OCI-LY7 (cell line): ENCODE measurements around the gene PICALM. TPM values are rescaled to one million over a fixed set of nuclear protein-coding genes. Genes with fewer than 3 reads are reported as not detected.

Experiments used
- BruUV-seq: library from RNA; stranded (reverse); fragments of 400-500 nt; replicated peaks from 2 replicates; lab custom pipeline; 2021; lab: Mats Ljungman, UMichigan
- CTCF ChIA-PET: fragments of 300-600 bp; sonication (Branson Sonifier 250); formaldehyde crosslinking; loops from one replicate; lab custom pipeline; 2022; ENCODE audit warnings: antibody characterized with exemption; ENCODE audit not compliant: unreplicated experiment; lab: Charles Lee
- POLR2A ChIA-PET: fragments of 300-600 bp; sonication (Branson Sonifier 250); formaldehyde crosslinking; loops from one replicate; lab custom pipeline; 2022; ENCODE audit warnings: antibody characterized with exemption; lab: Charles Lee
- DNase-seq: peaks from one replicate; pipeline ENCODE4 v3.0.0-alpha.2; 2015; ENCODE audit warnings: low spot score
- H2AFZ ChIP-seq: fragments of 200-600 bp; sonication (generic), shearing (Covaris generic); 2 replicates; pipeline ENCODE4 v1.6.1; 2014; ENCODE audit warnings: mild to moderate bottlenecking, antibody characterized with exemption, low read length, moderate library complexity
- H3K27ac ChIP-seq: fragments of 200-600 bp; sonication (generic); 2 replicates; pipeline ENCODE4 v1.5.1; 2014; ENCODE audit warnings: mixed run types, low read depth, mild to moderate bottlenecking, moderate library complexity, low read length, inconsistent platforms; ENCODE audit not compliant: poor library complexity, severe bottlenecking
- H3K36me3 ChIP-seq: fragments of 200-600 bp; sonication (generic); 2 replicates; pipeline ENCODE4 v1.6.1; 2014; ENCODE audit warnings: mild to moderate bottlenecking, antibody characterized with exemption, low read length, moderate library complexity, mixed read lengths; ENCODE audit not compliant: insufficient read depth
- H3K4me1 ChIP-seq: fragments of 200-600 bp; sonication (generic); 2 replicates; pipeline ENCODE4 v1.5.1; 2014; ENCODE audit warnings: mild to moderate bottlenecking, low read length; ENCODE audit not compliant: insufficient read depth, poor library complexity, severe bottlenecking
- H3K4me2 ChIP-seq: fragments of 200-600 bp; sonication (generic); 2 replicates; pipeline ENCODE4 v1.6.1; 2014; ENCODE audit warnings: mild to moderate bottlenecking, low read length
- H3K4me3 ChIP-seq: fragments of 200-600 bp; sonication (generic); 2 replicates; pipeline ENCODE4 v1.5.1; 2014; ENCODE audit warnings: mild to moderate bottlenecking, low read depth, low read length; ENCODE audit not compliant: poor library complexity, severe bottlenecking
- H3K79me2 ChIP-seq: fragments of 200-600 bp; sonication (generic); 2 replicates; pipeline ENCODE4 v1.6.1; 2016; ENCODE audit warnings: low read depth, mild to moderate bottlenecking, low read length, moderate library complexity, mixed read lengths; ENCODE audit not compliant: insufficient read depth
- H3K9me2 ChIP-seq: fragments of 200-600 bp; sonication (generic); 2 replicates; pipeline ENCODE4 v1.6.1; 2016; ENCODE audit warnings: mild to moderate bottlenecking, low read length, mixed read lengths; ENCODE audit not compliant: insufficient read depth
- H3K9me3 ChIP-seq: fragments of 200-600 bp; sonication (generic); 2 replicates; pipeline ENCODE4 v1.6.1; 2014; ENCODE audit warnings: mild to moderate bottlenecking, mixed run types, low read length, mixed read lengths
- H4K20me1 ChIP-seq: fragments of 200-600 bp; sonication (generic); 2 replicates; pipeline ENCODE4 v1.6.1; 2014; ENCODE audit warnings: mild to moderate bottlenecking, antibody characterized with exemption, low read length, moderate library complexity, mixed read lengths; ENCODE audit not compliant: insufficient read depth
- CTCF ChIP-seq: fragments of 200-600 bp; sonication (generic); conservative IDR thresholded peaks from 2 replicates; pipeline ENCODE4 v1.5.1; 2014; ENCODE audit warnings: mild to moderate bottlenecking, antibody characterized with exemption, low read length, moderate library complexity, mixed read lengths
- EZH2phosphoT487 ChIP-seq: fragments of 200-600 bp; sonication (generic); IDR thresholded peaks from 2 replicates; pipeline ENCODE4 v1.6.1; 2018; ENCODE audit warnings: low read depth, borderline replicate concordance, mild to moderate bottlenecking, mixed run types, antibody characterized with exemption, low read length, moderate library complexity, mixed read lengths
- intact Hi-C: fragments of 100-400 bp; cut with micrococcal nuclease; formaldehyde crosslinking; loops from one replicate; pipeline ENCODE4 v1.10.0; 2022; ENCODE audit not compliant: unreplicated experiment
- total RNA-seq, 2 experiments: library from RNA; depleted of rRNA in 1 of 2; stranded (reverse); fragments of >200 nt in 1 of 2; shearing (Covaris generic) in 1 of 2; gene quantifications; 2 replicates each; pipeline ENCODE4 v1.2.3, GENCODE V29; 2014 to 2022

The PICALM gene
- total RNA-seq, 2 experiments from 2014 or later = 77.9 to 108 TPM

- intact Hi-C loops = no loop called here
- POLR2A ChIA-PET = no interaction called here
- CTCF ChIA-PET = no interaction called here
- peak; percentile 33 for DNase-seq
- H3K79me2 ChIP-seq = no peaks in the 10 kb centered on the region
- H4K20me1 ChIP-seq = no peaks in the 10 kb centered on the region
- no peaks in the 10 kb centered on the region for H3K9me3 ChIP-seq
- H2AFZ ChIP-seq = 0 out of 2 replicates have a peak overlapping the region, but pooled peaks have one; percentile 33
- no peaks in the 10 kb centered on the region for H3K4me1 ChIP-seq
- peak overlapping the region; percentile 39; the same call in 1 of the 2 replicates for H3K4me2 ChIP-seq
- no peaks in the 10 kb centered on the region for H3K36me3 ChIP-seq
- no TSS peak for BruUV-seq
- H3K4me3 ChIP-seq = no peak overlapping the region
- H3K9me2 ChIP-seq = no peaks in the 10 kb centered on the region
- TF ChIP-seq EZH2phosphoT487 (no peak), CTCF (no peak)
- no peak overlapping the region for H3K27ac ChIP-seq
Observed at GRCh38 chr11:86099874-86100273, 31.0 kb upstream of the PICALM start.

GRCh38 chr11:86097980-86098379 is 29.1 kb upstream of the PICALM start:
- H2AFZ ChIP-seq = no peak overlapping the region
- no peaks in the 10 kb centered on the region for H4K20me1 ChIP-seq
- DNase-seq = no peak
- H3K9me3 ChIP-seq = no peaks in the 10 kb centered on the region
- H3K9me2 ChIP-seq = no peaks in the 10 kb centered on the region
- ChIA-PET CTCF (no interaction called here), POLR2A (interaction anchor here (0.6 to 1.3 kb wide), 3 partner anchors 10 to 56 kb away, joined by 3 to 4 read pairs (median 3); no protein-coding TSS in a partner anchor)
- TF ChIP-seq CTCF = no peak
- intact Hi-C loops = no loop called here
- H3K27ac ChIP-seq = no peak overlapping the region
- BruUV-seq = no TSS peak
- no peaks in the 10 kb centered on the region for H3K79me2 ChIP-seq
- no peak overlapping the region for H3K4me2 ChIP-seq
- H3K4me1 ChIP-seq = no peaks in the 10 kb centered on the region
- H3K4me3 ChIP-seq = no peak overlapping the region
- H3K36me3 ChIP-seq = no peaks in the 10 kb centered on the region

- Histone ChIP-seq H3K9me2 (no peaks in the 10 kb centered on the region), H3K27ac (no peak overlapping the region), H4K20me1 (no peaks in the 10 kb centered on the region), H3K9me3 (no peaks in the 10 kb centered on the region), H3K4me3 (no peak overlapping the region), H3K4me2 (no peak overlapping the region), H3K36me3 (no peaks in the 10 kb centered on the region), H3K79me2 (no peaks in the 10 kb centered on the region), H3K4me1 (no peaks in the 10 kb centered on the region), H2AFZ (no peak overlapping the region)
- intact Hi-C loops = no loop called here
- ChIA-PET POLR2A (interaction anchor here (0.7 kb wide), 1 partner anchor 13 kb away, joined by 3 read pairs; no protein-coding TSS in a partner anchor), CTCF (no interaction called here)
- TF ChIP-seq CTCF = no peak
- no peak for TF ChIP-seq EZH2phosphoT487
- no TSS peak for BruUV-seq
- no peak for DNase-seq
Observed at GRCh38 chr11:86091566-86091965, 22.7 kb upstream of the PICALM start.
